Measurements from ENCODE around the gene POLDIP2. TPM values are rescaled to one million over a fixed set of nuclear protein-coding genes. Genes with fewer than 3 reads are reported as not detected.
A peak's percentile ranks its signal among the peaks of the same experiment; 100 is the strongest.

Gene POLDIP2
- total RNA-seq, 2 donors from 2014 or later = 50.8 to 54.4 TPM

- Histone ChIP-seq H3K9me3 (no peaks in the 10 kb centered on the region), H3K4me3 (no peak overlapping the region), H3K36me3 (replicated peaks in 1 of 2; ENCODE audit: insufficient read depth in 1 of 2, low read depth in 2 of 2) (no peaks in the 10 kb centered on the region), H3K27me3 (no peaks in the 10 kb centered on the region), H3K27ac (no peak overlapping the region), H3K4me1 (peaks cover 23% of the 10 kb centered on the region)
- no peak for TF ChIP-seq CTCF (IDR thresholded peaks at IDR 0.05)
- TF ChIP-seq POLR2A (IDR thresholded peaks at IDR 0.05) = no peak
- WGBS, 2 donors = 69 to 70% methylated on average over 10 of the region's 10 CpGs
- ATAC-seq (no peak), DNase-seq (no peak)
- intact Hi-C loops (cut with DNase I) = no loop called here
These were observed 22.8 kb upstream of the POLDIP2 start for GRCh38 chr17:28379814-28380801.

- H3K27me3 ChIP-seq = no peaks in the 10 kb centered on the region
- intact Hi-C loops (cut with DNase I) = no loop called here
- no peaks in the 10 kb centered on the region for H3K9me3 ChIP-seq
- WGBS, 2 donors = 79 to 91% methylated on average over 6 of the region's 6 CpGs
- TF ChIP-seq CTCF (IDR thresholded peaks at IDR 0.05) (no peak), POLR2A (IDR thresholded peaks at IDR 0.05) (no peak)
- no peak overlapping the region for H3K4me3 ChIP-seq
- no peak for ATAC-seq
- no peak for DNase-seq
- H3K4me1 ChIP-seq = peaks cover 40% of the 10 kb centered on the region
- no peak overlapping the region for H3K27ac ChIP-seq
- H3K36me3 ChIP-seq (replicated peaks in 1 of 2; ENCODE audit: insufficient read depth in 1 of 2, low read depth in 2 of 2) = no peaks in the 10 kb centered on the region
These were observed 15.6 kb upstream of the POLDIP2 start for GRCh38 chr17:28372945-28373274.

- ATAC-seq (peak; percentile 5), DNase-seq (peak in 1 of 4 donors; percentile 29)
- Histone ChIP-seq H3K27me3 (no peaks in the 10 kb centered on the region), H3K4me1 (peaks cover 40% of the 10 kb centered on the region), H3K4me3 (no peak overlapping the region), H3K27ac (peak overlapping the region in 3 of 4 donors; percentile 9 to 82 (median 72)), H3K36me3 (replicated peaks in 1 of 2; ENCODE audit: insufficient read depth in 1 of 2, low read depth in 2 of 2) (no peaks in the 10 kb centered on the region), H3K9me3 (no peaks in the 10 kb centered on the region)
- WGBS, 2 donors = 26 to 59% methylated on average over 24 to 49 of the region's 53 CpGs
- intact Hi-C loops (cut with DNase I) = no loop called here
- TF ChIP-seq POLR2A (IDR thresholded peaks at IDR 0.05) (no peak), CTCF (IDR thresholded peaks at IDR 0.05) (no peak)
These were observed 15.0 kb upstream of the POLDIP2 start for GRCh38 chr17:28372203-28372944.

GRCh38 chr17:28371245-28372202, 14.2 kb upstream of the POLDIP2 start, which contains the start of gene SARM1:
SARM1 (plus strand) TSS chr17:28371694; CDS start chr17:28372033, 339 bp downstream.
- Histone ChIP-seq H3K4me3 (peak within 1 kb of the TSS in 1 of 2 donors; percentile 21), H3K4me1 (peaks cover 40% of the 10 kb centered on the region), H3K27me3 (no peaks in the 10 kb centered on the region), H3K9me3 (no peaks in the 10 kb centered on the region), H3K36me3 (replicated peaks in 1 of 2; ENCODE audit: insufficient read depth in 1 of 2, low read depth in 2 of 2) (no peaks in the 10 kb centered on the region), H3K27ac (peak within 1 kb of the TSS; percentile 25 to 82 (median 60))
- DNase-seq (peak; percentile 63 to 72 (median 70)), ATAC-seq (peak; percentile 65)
- intact Hi-C loops (cut with DNase I) = no loop called here
- no peak for TF ChIP-seq CTCF (IDR thresholded peaks at IDR 0.05)
- peak in 2 of 3 donors; percentile 17 to 25 for TF ChIP-seq POLR2A (IDR thresholded peaks at IDR 0.05)
- WGBS, 2 donors = 1% methylated on average over 45 to 78 of the region's 80 CpGs
